ENCODE results near the gene RBMS2. TPM values are rescaled to one million over a fixed set of nuclear protein-coding genes. Genes with fewer than 3 reads are reported as not detected.
A peak's percentile ranks its signal among the peaks of the same experiment; 100 is the strongest.

Gene RBMS2
- total and polyA plus RNA-seq, 2 experiments from 2014 or later, result 15.2 to 18.8 TPM

- peak overlapping the region; percentile 75 for H3K4me2 ChIP-seq
- 3% methylated on average over 43 of the region's 47 CpGs for WGBS (ENCODE audit: low lambda C conversion rate, missing lambda C conversion rate)
- H2AFZ ChIP-seq, result peak overlapping the region; percentile 43
- peaks cover 55% of the 10 kb centered on the region for H3K79me2 ChIP-seq
- H3K4me3 ChIP-seq, result peak overlapping the region; percentile 79
- no peaks in the 10 kb centered on the region for H3K9me3 ChIP-seq (ENCODE audit: low read depth)
- H3K27ac ChIP-seq, result peak overlapping the region; percentile 89
- DNase-seq (ENCODE audit: low spot score), result peak; percentile 92
- H3K4me1 ChIP-seq (ENCODE audit: insufficient read depth), result peaks cover 35% of the 10 kb centered on the region
- H4K20me1 ChIP-seq (ENCODE audit: insufficient read depth, poor library complexity, severe bottlenecking), result peaks cover 6% of the 10 kb centered on the region
- no peaks in the 10 kb centered on the region for H3K27me3 ChIP-seq
- no peaks in the 10 kb centered on the region for H3K9me2 ChIP-seq (replicated peaks; ENCODE audit: insufficient read depth)
- TF ChIP-seq EZH2phosphoT487 (IDR thresholded peaks at IDR 0.05; ENCODE audit: low read depth, severe bottlenecking, unreplicated experiment) (no peak), CTCF (IDR thresholded peaks at IDR 0.05; ENCODE audit: poor library complexity) (peak; percentile 56)
- no peaks in the 10 kb centered on the region for H3K36me3 ChIP-seq (replicated peaks; ENCODE audit: insufficient read depth, low read depth)
Measured at GRCh38 chr12:56634837-56635791, 113.5 kb downstream of the RBMS2 start.

GRCh38 chr12:56635806-56636674 lies 114.4 kb downstream of the RBMS2 start:
- peak; percentile 94 for DNase-seq (ENCODE audit: low spot score)
- Histone ChIP-seq H3K9me3 (ENCODE audit: low read depth) (no peaks in the 10 kb centered on the region), H3K27ac (peak overlapping the region; percentile 89), H3K4me2 (peak overlapping the region; percentile 75), H3K27me3 (no peaks in the 10 kb centered on the region), H2AFZ (peak overlapping the region; percentile 2), H3K4me1 (ENCODE audit: insufficient read depth) (peaks cover 35% of the 10 kb centered on the region), H3K79me2 (peaks cover 51% of the 10 kb centered on the region), H3K9me2 (replicated peaks; ENCODE audit: insufficient read depth) (no peaks in the 10 kb centered on the region), H3K4me3 (peak overlapping the region; percentile 79), H4K20me1 (ENCODE audit: insufficient read depth, poor library complexity, severe bottlenecking) (peaks cover 3% of the 10 kb centered on the region), H3K36me3 (replicated peaks; ENCODE audit: insufficient read depth, low read depth) (no peaks in the 10 kb centered on the region)
- 2% methylated on average over 12 of the region's 20 CpGs for WGBS (ENCODE audit: low lambda C conversion rate, missing lambda C conversion rate)
- TF ChIP-seq EZH2 (IDR thresholded peaks at IDR 0.05; ENCODE audit: borderline replicate concordance) (no peak), CTCF (IDR thresholded peaks at IDR 0.05; ENCODE audit: poor library complexity) (no peak), EZH2phosphoT487 (IDR thresholded peaks at IDR 0.05; ENCODE audit: low read depth, severe bottlenecking, unreplicated experiment) (no peak)

- Histone ChIP-seq H3K4me1 (ENCODE audit: insufficient read depth) (peaks cover 31% of the 10 kb centered on the region), H3K27ac (peak overlapping the region; percentile 89), H3K4me2 (peak overlapping the region; percentile 75), H3K79me2 (peaks cover 49% of the 10 kb centered on the region), H3K9me2 (replicated peaks; ENCODE audit: insufficient read depth) (no peaks in the 10 kb centered on the region), H3K36me3 (replicated peaks; ENCODE audit: insufficient read depth, low read depth) (no peaks in the 10 kb centered on the region), H4K20me1 (ENCODE audit: insufficient read depth, poor library complexity, severe bottlenecking) (peaks cover 3% of the 10 kb centered on the region), H3K27me3 (no peaks in the 10 kb centered on the region), H3K4me3 (peak overlapping the region; percentile 79), H2AFZ (peak overlapping the region; percentile 2), H3K9me3 (ENCODE audit: low read depth) (no peaks in the 10 kb centered on the region)
- WGBS (ENCODE audit: low lambda C conversion rate, missing lambda C conversion rate), result 5% methylated on average over 10 of the region's 12 CpGs
- DNase-seq (ENCODE audit: low spot score), result peak; percentile 100
- TF ChIP-seq CTCF (IDR thresholded peaks at IDR 0.05; ENCODE audit: poor library complexity) (peak; percentile 69), EZH2phosphoT487 (IDR thresholded peaks at IDR 0.05; ENCODE audit: low read depth, severe bottlenecking, unreplicated experiment) (no peak), EZH2 (IDR thresholded peaks at IDR 0.05; ENCODE audit: borderline replicate concordance) (no peak)
Measured at GRCh38 chr12:56636675-56637540, 115.3 kb downstream of the RBMS2 start.

Measured in hepatocyte (in vitro differentiated cells).